NB4 (cell line): ENCODE measurements around the gene MYO16.

Source experiments
- MYC ChIP-seq: IDR thresholded peaks from 2 replicates; pipeline ENCODE4 v1.6.1; 2011; ENCODE audit warnings: low read depth, low read length
- POLR2A ChIP-seq: IDR thresholded peaks from 2 replicates; pipeline ENCODE4 v1.6.1; 2011; ENCODE audit warnings: mild to moderate bottlenecking; ENCODE audit not compliant: insufficient read length; ENCODE audit errors: extremely low read depth
- TF ChIP-seq, protein P1 (sequence below): IDR thresholded peaks from one replicate; pipeline ENCODE4 v1.5.1; 2012; ENCODE audit warnings: low read depth, low read length
- TF ChIP-seq, protein P2 (sequence below): IDR thresholded peaks from 2 replicates; pipeline ENCODE4 v1.6.1; 2011; ENCODE audit warnings: low read depth, low read length

DNA sequence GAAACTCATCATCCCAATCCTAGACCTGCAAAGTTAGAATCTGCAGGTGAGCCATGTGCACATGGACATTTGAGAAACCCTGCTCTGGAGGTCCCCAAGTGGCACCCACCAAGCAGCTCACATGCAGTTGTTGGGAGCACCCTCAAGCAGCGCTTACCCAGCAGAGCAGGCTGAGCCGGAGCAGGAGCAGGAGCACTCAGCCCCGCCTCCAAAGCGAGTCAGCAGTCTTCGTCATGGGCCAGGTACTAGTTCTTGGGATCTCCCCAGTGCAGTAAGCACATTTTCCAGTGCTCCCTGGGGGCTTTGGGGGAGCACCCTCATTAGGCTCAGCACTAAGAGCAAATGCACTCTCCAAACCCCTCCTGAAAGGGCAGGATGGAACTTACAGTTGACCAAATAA is 584.3 kb downstream of the MYO16 start:
- TF ChIP-seq, protein P1, sequence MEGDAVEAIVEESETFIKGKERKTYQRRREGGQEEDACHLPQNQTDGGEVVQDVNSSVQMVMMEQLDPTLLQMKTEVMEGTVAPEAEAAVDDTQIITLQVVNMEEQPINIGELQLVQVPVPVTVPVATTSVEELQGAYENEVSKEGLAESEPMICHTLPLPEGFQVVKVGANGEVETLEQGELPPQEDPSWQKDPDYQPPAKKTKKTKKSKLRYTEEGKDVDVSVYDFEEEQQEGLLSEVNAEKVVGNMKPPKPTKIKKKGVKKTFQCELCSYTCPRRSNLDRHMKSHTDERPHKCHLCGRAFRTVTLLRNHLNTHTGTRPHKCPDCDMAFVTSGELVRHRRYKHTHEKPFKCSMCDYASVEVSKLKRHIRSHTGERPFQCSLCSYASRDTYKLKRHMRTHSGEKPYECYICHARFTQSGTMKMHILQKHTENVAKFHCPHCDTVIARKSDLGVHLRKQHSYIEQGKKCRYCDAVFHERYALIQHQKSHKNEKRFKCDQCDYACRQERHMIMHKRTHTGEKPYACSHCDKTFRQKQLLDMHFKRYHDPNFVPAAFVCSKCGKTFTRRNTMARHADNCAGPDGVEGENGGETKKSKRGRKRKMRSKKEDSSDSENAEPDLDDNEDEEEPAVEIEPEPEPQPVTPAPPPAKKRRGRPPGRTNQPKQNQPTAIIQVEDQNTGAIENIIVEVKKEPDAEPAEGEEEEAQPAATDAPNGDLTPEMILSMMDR: no peak
- TF ChIP-seq POLR2A (no peak), MYC (no peak)
- TF ChIP-seq, protein P2, sequence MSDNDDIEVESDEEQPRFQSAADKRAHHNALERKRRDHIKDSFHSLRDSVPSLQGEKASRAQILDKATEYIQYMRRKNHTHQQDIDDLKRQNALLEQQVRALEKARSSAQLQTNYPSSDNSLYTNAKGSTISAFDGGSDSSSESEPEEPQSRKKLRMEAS: no peak
